LNCaP clone FGC (cell line): Measurements from ENCODE around the gene KRTAP1-4.

Experiments used
- DNase-seq: peaks from one replicate; pipeline ENCODE4 v3.0.0-alpha.2; 2011; ENCODE audit warnings: low read depth
- H3K4me3 ChIP-seq: 2 replicates; pipeline ENCODE4 v1.5.1; 2011; ENCODE audit warnings: mild to moderate bottlenecking, low read depth, low read length, control low read depth
- TF ChIP-seq, protein P1 (sequence below): IDR thresholded peaks from 2 replicates; pipeline ENCODE4 v1.5.1; 2012; ENCODE audit warnings: mild to moderate bottlenecking; ENCODE audit not compliant: control insufficient read depth, insufficient read depth; ENCODE audit errors: extremely low read depth

The KRTAP1-4 gene

DNA sequence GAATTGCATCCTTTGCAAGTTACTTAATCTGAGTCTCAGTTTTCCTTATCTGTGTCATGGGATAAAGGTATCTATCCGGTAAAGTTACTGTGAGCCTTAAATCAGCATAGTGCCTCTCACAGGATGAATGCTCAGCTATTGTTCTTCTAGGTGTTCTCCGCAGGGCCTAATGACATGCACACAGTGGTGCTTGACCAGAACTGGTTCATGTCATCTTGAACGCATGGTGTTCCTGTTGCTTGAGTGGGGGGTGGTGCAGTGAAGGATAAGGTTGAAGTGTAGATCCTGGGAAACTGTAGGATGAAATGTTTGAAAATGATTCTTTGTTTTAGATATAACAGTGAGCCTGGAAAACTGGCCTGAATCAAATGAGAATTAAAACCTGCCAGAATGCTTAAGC lies 49.9 kb downstream of the KRTAP1-4 start:
- TF ChIP-seq, protein P1, sequence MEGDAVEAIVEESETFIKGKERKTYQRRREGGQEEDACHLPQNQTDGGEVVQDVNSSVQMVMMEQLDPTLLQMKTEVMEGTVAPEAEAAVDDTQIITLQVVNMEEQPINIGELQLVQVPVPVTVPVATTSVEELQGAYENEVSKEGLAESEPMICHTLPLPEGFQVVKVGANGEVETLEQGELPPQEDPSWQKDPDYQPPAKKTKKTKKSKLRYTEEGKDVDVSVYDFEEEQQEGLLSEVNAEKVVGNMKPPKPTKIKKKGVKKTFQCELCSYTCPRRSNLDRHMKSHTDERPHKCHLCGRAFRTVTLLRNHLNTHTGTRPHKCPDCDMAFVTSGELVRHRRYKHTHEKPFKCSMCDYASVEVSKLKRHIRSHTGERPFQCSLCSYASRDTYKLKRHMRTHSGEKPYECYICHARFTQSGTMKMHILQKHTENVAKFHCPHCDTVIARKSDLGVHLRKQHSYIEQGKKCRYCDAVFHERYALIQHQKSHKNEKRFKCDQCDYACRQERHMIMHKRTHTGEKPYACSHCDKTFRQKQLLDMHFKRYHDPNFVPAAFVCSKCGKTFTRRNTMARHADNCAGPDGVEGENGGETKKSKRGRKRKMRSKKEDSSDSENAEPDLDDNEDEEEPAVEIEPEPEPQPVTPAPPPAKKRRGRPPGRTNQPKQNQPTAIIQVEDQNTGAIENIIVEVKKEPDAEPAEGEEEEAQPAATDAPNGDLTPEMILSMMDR: no peak

More for the DNA sequence above, 49.9 kb downstream of the KRTAP1-4 start:
- no peak overlapping the region for H3K4me3 ChIP-seq
- no peak for DNase-seq
